Common myeloid progenitor, CD34-positive (primary cell): ENCODE data around the gene MCF2L.

Source experiments
- CTCF ChIA-PET: fragments of 350-600 bp; sonication (Branson Sonifier 250); formaldehyde crosslinking; loops from one replicate; lab custom pipeline; 2021; ENCODE audit warnings: antibody characterized with exemption; lab: Charles Lee
- POLR2A ChIA-PET: fragments of 350-600 bp; sonication (Branson Sonifier 250); formaldehyde crosslinking; loops from one replicate; lab custom pipeline; 2021; ENCODE audit warnings: antibody characterized with exemption; lab: Charles Lee
- DNase-seq, 3 donors: peaks; one replicate each; pipeline versions ENCODE4 v3.0.0 to v3.0.0-alpha.2; 2013
- H3K27ac ChIP-seq, 2 experiments: 1 replicate in 1 of 2; 2 replicates in 1 of 2; pipeline ENCODE4 v1.7.0; 2013; ENCODE audit warnings: inconsistent platforms in 2 of 2, low read length in 2 of 2, mild to moderate bottlenecking in 2 of 2, low read depth in 1 of 2, moderate library complexity in 1 of 2; ENCODE audit not compliant: severe bottlenecking in 2 of 2, insufficient read depth in 1 of 2, poor library complexity in 1 of 2
- H3K27me3 ChIP-seq, 5 experiments: replicated peaks in 2 of 5; 1 replicate in 3 of 5; 2 replicates in 2 of 5; pipeline versions ENCODE4 v1.6.1 to v1.7.0; 2013; ENCODE audit warnings: low read length in 4 of 5, mild to moderate bottlenecking in 2 of 5, moderate library complexity in 2 of 5, inconsistent platforms in 1 of 5; ENCODE audit not compliant: insufficient read depth in 5 of 5, control insufficient read depth in 4 of 5
- H3K36me3 ChIP-seq, 4 experiments: 1 replicate in 2 of 4; 2 replicates in 2 of 4; pipeline versions ENCODE4 v1.6.1 to v1.7.0; 2013; ENCODE audit warnings: low read length in 3 of 4, control low read depth in 1 of 4, mild to moderate bottlenecking in 1 of 4; ENCODE audit not compliant: control insufficient read depth in 4 of 4, insufficient read depth in 4 of 4
- H3K4me1 ChIP-seq, 4 experiments: 1 replicate in 3 of 4; 2 replicates in 1 of 4; pipeline versions ENCODE4 v1.6.1 to v1.7.1; 2013; ENCODE audit warnings: low read length in 3 of 4, mild to moderate bottlenecking in 3 of 4, control low read depth in 1 of 4, inconsistent platforms in 1 of 4, moderate library complexity in 1 of 4; ENCODE audit not compliant: control insufficient read depth in 4 of 4, insufficient read depth in 4 of 4; ENCODE audit errors: control extremely low read depth in 1 of 4
- H3K4me3 ChIP-seq, 7 experiments: 1 replicate in 4 of 7; 2 replicates in 3 of 7; pipeline versions ENCODE4 v1.5.1 to v1.7.0; 2013; ENCODE audit warnings: mild to moderate bottlenecking in 7 of 7, low read length in 6 of 7, moderate library complexity in 6 of 7, inconsistent platforms in 2 of 7, low read depth in 2 of 7, control low read depth in 1 of 7; ENCODE audit not compliant: insufficient read depth in 4 of 7, control insufficient read depth in 1 of 7; ENCODE audit errors: extremely low read depth in 1 of 7
- H3K9me3 ChIP-seq, 5 experiments: 1 replicate in 4 of 5; 2 replicates in 1 of 5; pipeline versions ENCODE4 v1.6.1 to v1.7.1; 2013; ENCODE audit warnings: low read length in 4 of 5, mild to moderate bottlenecking in 2 of 5, inconsistent platforms in 1 of 5, low read depth in 1 of 5, moderate library complexity in 1 of 5; ENCODE audit not compliant: control insufficient read depth in 4 of 5, insufficient read depth in 2 of 5; ENCODE audit errors: control extremely low read depth in 1 of 5
- WGBS: methylation state at CpG from one replicate; pipeline ENCODE4 v1.1.5; 2013; ENCODE audit not compliant: insufficient coverage; 5-methylcytosine and 5-hydroxymethylcytosine counted together

The MCF2L gene

DNA sequence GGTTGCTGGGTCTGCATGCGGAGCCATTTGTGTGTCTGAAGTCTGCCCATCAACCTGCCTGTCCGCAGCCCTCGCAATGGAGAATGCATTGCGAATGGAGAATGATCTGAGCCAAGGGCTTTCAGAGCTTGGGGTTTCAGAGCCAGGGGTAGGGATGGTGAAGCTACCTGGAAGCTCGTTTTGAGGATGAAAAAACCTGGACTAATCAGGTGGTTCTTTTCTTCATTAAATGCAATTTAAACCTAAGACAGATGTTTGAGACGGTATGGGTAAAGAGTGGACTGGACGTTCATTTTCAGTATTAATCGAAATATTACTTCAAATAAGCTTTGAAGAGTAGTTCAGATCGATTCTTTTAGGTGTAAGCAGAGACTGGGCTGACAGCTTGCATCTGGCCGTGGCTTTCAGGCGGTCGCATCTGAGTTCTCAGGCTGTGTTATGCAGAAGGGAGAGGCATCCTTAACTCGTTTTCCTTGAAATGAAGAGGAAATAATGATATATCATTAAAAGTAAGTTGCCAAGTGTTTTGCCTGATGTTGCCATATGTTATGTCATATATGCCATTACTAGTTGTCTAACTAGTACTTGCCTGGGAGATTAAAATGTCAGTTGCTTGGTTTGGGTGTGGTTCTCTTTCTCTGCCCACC is 801 bp downstream of the MCF2L start:
- Histone ChIP-seq H3K27ac (no peak overlapping the region), H3K9me3 (peaks cover 0 to 5% (median 0%) of the 10 kb centered on the region in 5 experiments), H3K27me3 (peaks cover 0 to 24% (median 17%) of the 10 kb centered on the region in 5 experiments), H3K4me1 (peaks cover 0 to 24% (median 19%) of the 10 kb centered on the region in 4 experiments), H3K4me3 (peak overlapping the region in 6 of 7 experiments; percentile 38 to 75 (median 57)), H3K36me3 (no peaks in the 10 kb centered on the region)
- POLR2A ChIA-PET = interaction anchor here (1.3 kb wide), 1 partner anchor 31 kb away, joined by 3 read pairs; no protein-coding TSS in a partner anchor
- 70% methylated on average over 8 of the region's 13 CpGs for WGBS
- CTCF ChIA-PET = interaction anchor here (0.6 to 4.0 kb wide), 16 partner anchors 9 to 328 kb away, joined by 3 to 32 read pairs (median 4); no protein-coding TSS in a partner anchor
- no peak for DNase-seq

DNA sequence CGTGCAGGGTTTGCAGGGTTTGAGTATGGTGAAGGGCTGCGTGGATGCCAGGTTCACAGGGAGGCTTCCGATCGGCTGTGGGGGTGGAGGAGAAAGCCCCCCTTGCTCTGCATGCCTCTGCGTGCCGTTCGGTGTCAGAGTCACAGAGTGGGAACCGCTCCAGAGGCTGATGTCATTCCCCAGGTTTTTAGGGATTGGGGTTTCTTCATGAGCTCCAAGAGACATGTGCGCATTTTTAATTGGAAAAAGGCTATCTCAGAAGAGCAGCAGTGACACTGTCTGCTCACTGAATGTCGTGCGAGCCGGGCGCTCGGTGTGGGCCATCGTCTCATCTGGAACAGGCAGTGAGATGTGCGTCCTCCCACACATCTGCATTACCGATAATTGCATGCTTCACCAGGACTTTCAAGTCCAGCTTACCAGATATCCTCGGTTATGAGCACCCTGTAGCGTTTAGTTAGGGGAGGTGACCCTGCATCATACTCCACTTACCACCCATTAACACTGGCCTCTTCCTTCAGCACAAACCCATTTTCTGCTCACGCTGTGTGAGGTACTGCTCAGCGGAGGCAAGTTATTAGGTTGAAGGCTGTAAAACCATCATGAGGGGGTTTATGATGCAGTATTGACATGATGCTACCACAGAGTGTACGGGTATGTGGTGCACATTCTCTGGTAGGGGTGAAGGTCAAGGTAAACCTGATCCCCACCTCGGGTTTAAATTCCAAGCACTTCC is 1.7 kb downstream of the MCF2L start:
- CTCF ChIA-PET = interaction anchor here (1.4 to 4.0 kb wide), 9 partner anchors 13 to 327 kb away, joined by 3 to 32 read pairs (median 4); no protein-coding TSS in a partner anchor

DNA sequence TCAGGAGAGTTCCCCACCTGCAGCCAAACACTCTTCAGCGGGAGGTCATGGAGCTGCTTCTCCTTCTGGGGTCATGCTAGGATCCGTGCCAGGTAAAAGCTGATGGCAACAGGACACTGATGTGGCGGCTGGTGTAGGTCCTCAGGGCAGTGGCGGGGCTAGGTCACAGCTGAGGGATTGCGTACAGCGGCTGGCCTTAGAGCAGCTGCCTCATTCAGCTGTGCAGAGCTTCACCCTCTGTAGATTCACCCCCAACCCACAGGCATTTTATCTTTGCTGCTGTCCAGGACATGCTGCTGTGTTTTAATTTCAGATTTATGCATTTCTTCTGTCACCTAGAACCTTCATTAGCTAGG is 2.3 kb downstream of the MCF2L start:
- no peak for DNase-seq
- H3K27ac ChIP-seq = no peak overlapping the region
- H3K4me3 ChIP-seq = no peak overlapping the region
- H3K27me3 ChIP-seq = peaks cover 0 to 24% (median 19%) of the 10 kb centered on the region in 5 experiments
- ChIA-PET CTCF (interaction anchor here (1.6 to 4.0 kb wide), 4 partner anchors 13 to 59 kb away, joined by 3 to 32 read pairs (median 6); no protein-coding TSS in a partner anchor), POLR2A (no interaction called here)
- peaks cover 0 to 23% (median 17%) of the 10 kb centered on the region in 4 experiments for H3K4me1 ChIP-seq
- H3K36me3 ChIP-seq = no peaks in the 10 kb centered on the region
- WGBS = 96% methylated on average over 6 of the region's 6 CpGs
- peaks cover 0 to 5% (median 0%) of the 10 kb centered on the region in 5 experiments for H3K9me3 ChIP-seq

More for the DNA sequence above, 1.7 kb downstream of the MCF2L start:
- Histone ChIP-seq H3K4me3 (no peak overlapping the region), H3K9me3 (peaks cover 0 to 5% (median 0%) of the 10 kb centered on the region in 5 experiments), H3K27me3 (peaks cover 0 to 24% (median 19%) of the 10 kb centered on the region in 5 experiments), H3K27ac (no peak overlapping the region), H3K4me1 (peaks cover 0 to 23% (median 17%) of the 10 kb centered on the region in 4 experiments), H3K36me3 (no peaks in the 10 kb centered on the region)
- POLR2A ChIA-PET = no interaction called here
- 97% methylated on average over 20 of the region's 23 CpGs for WGBS
- no peak for DNase-seq

DNA sequence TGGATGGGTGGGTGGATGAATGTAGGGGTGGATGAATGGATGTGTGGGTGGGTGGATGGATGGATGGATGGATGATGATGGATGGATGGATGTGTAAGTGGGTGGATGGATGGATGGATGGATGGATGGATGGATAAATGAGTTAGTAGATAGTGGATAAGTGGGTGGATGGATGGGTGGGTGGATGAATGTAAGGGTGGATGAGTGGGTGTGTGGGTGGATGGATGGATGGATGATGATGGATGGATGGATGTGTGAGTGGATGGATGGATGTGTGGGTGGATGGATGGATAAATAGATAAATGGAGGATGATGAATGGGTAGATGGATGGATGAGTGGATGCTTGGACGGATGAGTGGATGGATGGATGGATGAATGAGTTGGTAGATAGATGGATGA is 3.2 kb downstream of the MCF2L start:
- POLR2A ChIA-PET = no interaction called here
- DNase-seq = no peak
- peaks cover 0 to 24% (median 20%) of the 10 kb centered on the region in 5 experiments for H3K27me3 ChIP-seq
- peaks cover 0 to 23% (median 17%) of the 10 kb centered on the region in 4 experiments for H3K4me1 ChIP-seq
- WGBS = 76% methylated on average over 1 of the region's 1 CpG
- H3K36me3 ChIP-seq = no peaks in the 10 kb centered on the region
- peaks cover 0 to 5% (median 0%) of the 10 kb centered on the region in 5 experiments for H3K9me3 ChIP-seq
- H3K4me3 ChIP-seq = no peak overlapping the region
- no peak overlapping the region for H3K27ac ChIP-seq
- CTCF ChIA-PET = no interaction called here

DNA sequence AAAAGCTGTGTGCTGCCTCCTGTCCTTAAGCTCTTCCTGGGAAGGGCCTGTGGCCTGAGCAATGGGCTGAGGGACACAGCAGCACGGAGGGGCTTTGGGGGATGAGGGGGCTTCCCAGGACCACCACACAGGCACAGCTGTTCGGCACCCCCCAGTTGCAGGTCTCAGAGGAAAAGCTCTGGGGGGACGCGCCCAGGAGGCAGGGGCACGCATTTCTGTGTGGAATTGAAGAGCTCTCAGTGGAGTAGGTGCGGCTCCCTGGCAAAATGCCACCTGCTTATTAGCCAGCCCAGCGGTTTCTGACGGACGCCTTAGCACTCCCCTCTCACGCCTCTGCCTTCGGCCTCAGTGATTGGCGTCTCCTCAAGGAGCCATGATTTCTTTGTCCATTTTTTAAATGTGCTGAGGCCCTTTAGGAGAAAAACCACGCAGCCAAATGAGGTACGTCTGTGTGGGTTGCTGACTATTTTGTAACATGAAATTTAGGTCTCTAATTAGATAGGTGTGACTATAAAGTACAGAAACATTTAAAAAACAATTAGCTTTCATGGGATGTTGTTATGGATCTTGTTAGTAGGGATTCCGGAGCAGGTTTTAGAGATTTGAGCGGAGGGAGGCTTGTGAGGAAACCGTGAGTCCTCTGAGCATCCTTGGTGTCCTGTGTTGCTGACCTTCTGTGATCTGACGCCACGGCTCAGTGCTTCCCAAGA is 4.0 kb downstream of the MCF2L start:
- WGBS = 98% methylated on average over 18 of the region's 19 CpGs
- CTCF ChIA-PET = no interaction called here
- DNase-seq = no peak
- H3K4me3 ChIP-seq = no peak overlapping the region
- H3K9me3 ChIP-seq = peaks cover 0 to 5% (median 0%) of the 10 kb centered on the region in 5 experiments
- peaks cover 0 to 21% (median 16%) of the 10 kb centered on the region in 4 experiments for H3K4me1 ChIP-seq
- H3K27me3 ChIP-seq = peaks cover 0 to 24% (median 20%) of the 10 kb centered on the region in 5 experiments
- no peak overlapping the region for H3K27ac ChIP-seq
- POLR2A ChIA-PET = no interaction called here
- no peaks in the 10 kb centered on the region for H3K36me3 ChIP-seq

DNA sequence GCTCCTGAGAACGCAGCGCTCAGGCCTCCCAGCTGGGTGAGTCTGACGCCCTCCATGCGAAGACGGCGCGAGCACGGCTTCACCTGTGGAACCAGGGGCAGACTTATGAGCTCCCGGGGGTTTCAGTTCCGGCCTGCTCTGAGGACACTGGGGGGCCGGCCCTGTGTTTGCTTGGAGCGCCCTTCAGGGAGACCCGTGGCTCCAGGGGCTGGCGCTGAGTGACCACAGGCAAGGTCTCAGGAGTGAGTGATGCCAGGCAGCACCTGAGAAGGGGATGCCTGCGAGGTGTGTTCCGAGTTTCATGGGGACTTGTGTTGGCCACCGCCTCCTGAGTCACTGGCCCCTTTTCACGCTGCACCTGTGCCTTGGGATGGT is 4.5 kb downstream of the MCF2L start:
- Histone ChIP-seq H3K9me3 (peaks cover 0 to 5% (median 0%) of the 10 kb centered on the region in 5 experiments), H3K27me3 (peaks cover 0 to 24% (median 20%) of the 10 kb centered on the region in 5 experiments), H3K36me3 (no peaks in the 10 kb centered on the region), H3K27ac (no peak overlapping the region), H3K4me1 (peaks cover 0 to 17% (median 11%) of the 10 kb centered on the region in 4 experiments), H3K4me3 (no peak overlapping the region)
- CTCF ChIA-PET = no interaction called here
- 95% methylated on average over 18 of the region's 18 CpGs for WGBS
- POLR2A ChIA-PET = no interaction called here
- no peak for DNase-seq
